K562 (cell line): ENCODE measurements around the gene WNK1.

Source experiments
- CEBPB ChIP-seq: fragments of 450-650 bp; IDR thresholded peaks from 2 replicates; pipeline ENCODE4 v1.6.1; 2016; ENCODE audit warnings: missing genetic modification characterization, missing compliant biosample characterization
- ELF1 ChIP-seq: fragments of 200-800 bp; sonication (Bioruptor generic); IDR thresholded peaks from 2 replicates; pipeline ENCODE4 v1.6.1; 2016; ENCODE audit warnings: missing genetic modification characterization, missing compliant biosample characterization
- FOXA3 ChIP-seq, 2 experiments: fragments of 450-650 bp in 1 of 2; sonication (generic) in 1 of 2; formaldehyde crosslinking; IDR thresholded peaks in 1 of 2; conservative IDR thresholded peaks in 1 of 2; 2 replicates each; pipeline versions ENCODE4 v1.4.0 to v1.8.0; 2020 to 2022; ENCODE audit warnings: mild to moderate bottlenecking in 2 of 2, missing genetic modification reagents in 1 of 2
- HDAC2 ChIP-seq: fragments of 450-650 bp; IDR thresholded peaks from 2 replicates; pipeline ENCODE4 v1.6.1; 2016; ENCODE audit warnings: mild to moderate bottlenecking
- HMBOX1 ChIP-seq: sonication (generic); IDR thresholded peaks from 2 replicates; pipeline ENCODE4 v1.6.1; 2016
- NR0B1 ChIP-seq: fragments of 450-650 bp; IDR thresholded peaks from one replicate; pipeline ENCODE4 v1.6.1; 2018; ENCODE audit warnings: mild to moderate bottlenecking, moderate library complexity; ENCODE audit not compliant: partially characterized antibody
- POLR2A ChIP-seq: fragments of 450-650 bp; conservative IDR thresholded peaks from 2 replicates; pipeline ENCODE4 v1.6.1; 2016
- RFX5 ChIP-seq: IDR thresholded peaks from 2 replicates; pipeline ENCODE4 v1.6.1; 2011; ENCODE audit warnings: low read depth, mild to moderate bottlenecking, improper control_type of control experiment, low read length
- TBP ChIP-seq: optimal IDR thresholded peaks from 2 replicates; pipeline ENCODE3; 2011; ENCODE audit warnings: low read depth, low read length, improper control_type of control experiment
- TCF7L2 ChIP-seq: fragments of 150-350 bp; IDR thresholded peaks from 2 replicates; pipeline ENCODE4 v1.6.1; 2016; ENCODE audit warnings: low read depth, mild to moderate bottlenecking, low read length, moderate library complexity
- ZBTB43 ChIP-seq: sonication (generic); formaldehyde crosslinking; IDR thresholded peaks from 2 replicates; pipeline ENCODE4 v1.8.0; 2023; ENCODE audit warnings: mild to moderate bottlenecking, missing genetic modification reagents
- TF ChIP-seq, protein P1 (sequence below), 2 experiments: fragments of 450-650 bp; conservative IDR thresholded peaks; 2 replicates each; pipeline ENCODE4 v1.6.1; 2017; ENCODE audit warnings: mild to moderate bottlenecking in 2 of 2, moderate library complexity in 2 of 2
- TF ChIP-seq, protein P2 (sequence below), 3 experiments: IDR thresholded peaks in 2 of 3; conservative IDR thresholded peaks in 1 of 3; 2 replicates each; pipeline ENCODE4 v1.5.1; 2011 to 2012; ENCODE audit warnings: low read length in 3 of 3, mild to moderate bottlenecking in 3 of 3, control low read depth in 2 of 3, improper control_type of control experiment in 1 of 3, inconsistent platforms in 1 of 3, low read depth in 1 of 3, mixed read lengths in 1 of 3, moderate library complexity in 1 of 3; ENCODE audit not compliant: insufficient read depth in 2 of 3

DNA sequence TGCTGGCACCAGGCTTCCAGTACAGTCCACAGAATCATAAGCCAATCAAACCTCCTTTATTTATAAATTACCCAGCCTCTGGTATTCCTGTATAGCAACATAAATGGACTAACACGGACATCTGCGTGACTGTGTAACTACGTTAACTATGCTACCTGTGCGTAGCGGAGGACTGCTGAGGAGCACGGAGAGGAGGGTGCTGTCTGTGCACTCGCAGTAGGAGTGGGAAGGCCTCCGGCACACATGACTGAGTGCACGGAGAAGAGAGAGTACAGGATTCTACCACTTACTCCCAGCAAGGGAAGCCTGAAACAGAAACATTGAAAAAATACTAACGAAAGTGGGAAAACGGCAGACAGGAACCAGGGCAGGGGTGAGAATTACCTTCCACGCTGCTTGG lies 174.3 kb downstream of the WNK1 start:
- TF ChIP-seq, protein P1, sequence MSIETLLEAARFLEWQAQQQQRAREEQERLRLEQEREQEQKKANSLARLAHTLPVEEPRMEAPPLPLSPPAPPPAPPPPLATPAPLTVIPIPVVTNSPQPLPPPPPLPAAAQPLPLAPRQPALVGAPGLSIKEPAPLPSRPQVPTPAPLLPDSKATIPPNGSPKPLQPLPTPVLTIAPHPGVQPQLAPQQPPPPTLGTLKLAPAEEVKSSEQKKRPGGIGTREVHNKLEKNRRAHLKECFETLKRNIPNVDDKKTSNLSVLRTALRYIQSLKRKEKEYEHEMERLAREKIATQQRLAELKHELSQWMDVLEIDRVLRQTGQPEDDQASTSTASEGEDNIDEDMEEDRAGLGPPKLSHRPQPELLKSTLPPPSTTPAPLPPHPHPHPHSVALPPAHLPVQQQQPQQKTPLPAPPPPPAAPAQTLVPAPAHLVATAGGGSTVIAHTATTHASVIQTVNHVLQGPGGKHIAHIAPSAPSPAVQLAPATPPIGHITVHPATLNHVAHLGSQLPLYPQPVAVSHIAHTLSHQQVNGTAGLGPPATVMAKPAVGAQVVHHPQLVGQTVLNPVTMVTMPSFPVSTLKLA (conservative IDR thresholded peaks at IDR 0.05) = no peak
- TF ChIP-seq HDAC2 (no peak), HMBOX1 (no peak), FOXA3 (CRISPR knock-in tag; conservative IDR thresholded peaks at IDR 0.05 in 1 of 2, IDR thresholded peaks at IDR 0.05 in 1 of 2) (no peak), POLR2A (no peak), CEBPB (no peak), ZBTB43 (CRISPR knock-in tag) (no peak), TCF7L2 (no peak), ELF1 (no peak), NR0B1 (no peak), RFX5 (no peak), TBP (no peak)
- TF ChIP-seq, protein P2, sequence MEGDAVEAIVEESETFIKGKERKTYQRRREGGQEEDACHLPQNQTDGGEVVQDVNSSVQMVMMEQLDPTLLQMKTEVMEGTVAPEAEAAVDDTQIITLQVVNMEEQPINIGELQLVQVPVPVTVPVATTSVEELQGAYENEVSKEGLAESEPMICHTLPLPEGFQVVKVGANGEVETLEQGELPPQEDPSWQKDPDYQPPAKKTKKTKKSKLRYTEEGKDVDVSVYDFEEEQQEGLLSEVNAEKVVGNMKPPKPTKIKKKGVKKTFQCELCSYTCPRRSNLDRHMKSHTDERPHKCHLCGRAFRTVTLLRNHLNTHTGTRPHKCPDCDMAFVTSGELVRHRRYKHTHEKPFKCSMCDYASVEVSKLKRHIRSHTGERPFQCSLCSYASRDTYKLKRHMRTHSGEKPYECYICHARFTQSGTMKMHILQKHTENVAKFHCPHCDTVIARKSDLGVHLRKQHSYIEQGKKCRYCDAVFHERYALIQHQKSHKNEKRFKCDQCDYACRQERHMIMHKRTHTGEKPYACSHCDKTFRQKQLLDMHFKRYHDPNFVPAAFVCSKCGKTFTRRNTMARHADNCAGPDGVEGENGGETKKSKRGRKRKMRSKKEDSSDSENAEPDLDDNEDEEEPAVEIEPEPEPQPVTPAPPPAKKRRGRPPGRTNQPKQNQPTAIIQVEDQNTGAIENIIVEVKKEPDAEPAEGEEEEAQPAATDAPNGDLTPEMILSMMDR (IDR thresholded peaks at IDR 0.05 in 2 of 3, conservative IDR thresholded peaks at IDR 0.05 in 1 of 3; ENCODE audit: insufficient read depth in 2 of 3, low read depth in 1 of 3, low read length in 3 of 3) = no peak
